ENCODE measurements around the gene HOTAIR.

Gene HOTAIR

GRCh38 chr12:53963434-53964314, 11.1 kb downstream of the HOTAIR start:
- Mint-ChIP-seq H3K9me3 (peaks cover 6 to 7% of the 10 kb centered on the region in 2 donors), H3K27ac (peak overlapping the region; percentile 38), H3K4me3 (peak overlapping the region in 1 of 2 donors; percentile 22), H3K36me3 (peaks cover 0 to 7% of the 10 kb centered on the region in 2 donors), H3K4me1 (peaks cover 18 to 48% of the 10 kb centered on the region in 2 donors), H3K27me3 (peaks cover 77 to 93% of the 10 kb centered on the region in 2 donors)
- DNase-seq: no peak
- ATAC-seq (replicated peaks): no peak

DNA sequence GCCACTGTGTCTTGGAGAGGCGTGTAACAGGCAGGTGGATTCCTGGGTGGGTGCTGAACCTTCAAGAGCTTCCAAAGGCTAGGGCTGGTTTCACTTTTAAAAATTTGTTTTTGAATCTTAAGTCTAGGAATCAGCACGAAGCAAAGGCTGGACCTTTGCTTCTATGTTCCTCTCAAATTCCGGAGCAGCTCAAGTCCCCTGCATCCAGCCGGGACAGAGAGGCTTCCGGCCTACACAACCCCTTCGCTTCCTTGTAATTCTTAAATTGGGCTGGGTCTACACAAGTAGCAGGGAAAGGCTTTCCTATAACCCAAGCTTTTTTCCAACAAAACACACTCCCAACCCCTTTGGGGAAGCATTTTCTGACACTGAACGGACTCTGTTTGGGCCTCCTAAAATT, 11.7 kb downstream of the HOTAIR start:
- peaks cover 18 to 48% of the 10 kb centered on the region in 2 donors for H3K4me1 Mint-ChIP-seq

DNA sequence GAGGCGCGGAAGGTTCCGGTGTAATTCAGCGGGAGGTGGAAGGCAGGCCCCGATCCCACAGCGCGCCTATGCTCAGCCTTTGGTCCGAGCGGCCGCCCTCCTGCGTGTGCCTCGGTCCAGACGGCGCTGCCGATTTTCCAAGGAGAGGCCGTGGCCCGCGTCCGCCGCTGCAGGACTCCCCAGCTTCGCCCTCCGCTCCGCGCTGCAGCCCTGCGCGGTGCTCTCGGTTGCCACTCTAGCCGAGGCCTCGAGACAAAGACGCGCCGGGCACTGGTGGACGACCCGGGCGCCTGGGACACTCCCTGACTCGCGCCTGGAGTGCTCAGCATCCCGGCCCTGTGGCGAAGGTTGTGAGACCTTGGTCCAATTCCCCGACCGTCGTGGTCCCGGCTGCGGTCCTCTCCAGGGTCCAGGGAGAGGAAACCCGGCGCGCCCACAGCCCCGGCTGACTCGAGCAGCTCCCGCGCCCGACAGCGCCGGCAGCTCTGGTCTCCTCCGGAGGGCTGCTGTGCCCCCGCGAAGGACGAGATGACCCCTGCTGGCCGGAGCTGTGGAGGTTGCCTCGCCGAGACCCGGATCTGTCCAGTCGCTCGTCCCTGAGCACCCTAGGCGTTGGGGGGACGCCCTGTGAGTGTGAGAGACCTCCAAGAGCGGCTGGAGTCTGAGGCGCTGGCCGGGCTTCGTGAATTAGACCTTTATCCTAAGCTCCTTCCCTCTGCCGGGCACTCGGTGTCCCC, 13.6 kb downstream of the HOTAIR start:
- peaks cover 15 to 49% of the 10 kb centered on the region in 2 donors for H3K4me1 Mint-ChIP-seq
- peaks cover 77 to 93% of the 10 kb centered on the region in 2 donors for H3K27me3 Mint-ChIP-seq
- H3K4me3 Mint-ChIP-seq: peak overlapping the region in 1 of 2 donors; percentile 8
- H3K36me3 Mint-ChIP-seq: peaks cover 0 to 5% of the 10 kb centered on the region in 2 donors
- DNase-seq (no peak), ATAC-seq (replicated peaks) (no peak)
- H3K27ac Mint-ChIP-seq: peak overlapping the region; percentile 57
- H3K9me3 Mint-ChIP-seq: peaks cover 6 to 7% of the 10 kb centered on the region in 2 donors

More for the DNA sequence above, 11.7 kb downstream of the HOTAIR start:
- Mint-ChIP-seq H3K27ac (peak overlapping the region; percentile 38), H3K36me3 (peaks cover 0 to 7% of the 10 kb centered on the region in 2 donors), H3K9me3 (peaks cover 6 to 7% of the 10 kb centered on the region in 2 donors), H3K27me3 (peaks cover 77 to 93% of the 10 kb centered on the region in 2 donors), H3K4me3 (no peak overlapping the region)
- ATAC-seq (replicated peaks) (no peak), DNase-seq (no peak)

DNA sequence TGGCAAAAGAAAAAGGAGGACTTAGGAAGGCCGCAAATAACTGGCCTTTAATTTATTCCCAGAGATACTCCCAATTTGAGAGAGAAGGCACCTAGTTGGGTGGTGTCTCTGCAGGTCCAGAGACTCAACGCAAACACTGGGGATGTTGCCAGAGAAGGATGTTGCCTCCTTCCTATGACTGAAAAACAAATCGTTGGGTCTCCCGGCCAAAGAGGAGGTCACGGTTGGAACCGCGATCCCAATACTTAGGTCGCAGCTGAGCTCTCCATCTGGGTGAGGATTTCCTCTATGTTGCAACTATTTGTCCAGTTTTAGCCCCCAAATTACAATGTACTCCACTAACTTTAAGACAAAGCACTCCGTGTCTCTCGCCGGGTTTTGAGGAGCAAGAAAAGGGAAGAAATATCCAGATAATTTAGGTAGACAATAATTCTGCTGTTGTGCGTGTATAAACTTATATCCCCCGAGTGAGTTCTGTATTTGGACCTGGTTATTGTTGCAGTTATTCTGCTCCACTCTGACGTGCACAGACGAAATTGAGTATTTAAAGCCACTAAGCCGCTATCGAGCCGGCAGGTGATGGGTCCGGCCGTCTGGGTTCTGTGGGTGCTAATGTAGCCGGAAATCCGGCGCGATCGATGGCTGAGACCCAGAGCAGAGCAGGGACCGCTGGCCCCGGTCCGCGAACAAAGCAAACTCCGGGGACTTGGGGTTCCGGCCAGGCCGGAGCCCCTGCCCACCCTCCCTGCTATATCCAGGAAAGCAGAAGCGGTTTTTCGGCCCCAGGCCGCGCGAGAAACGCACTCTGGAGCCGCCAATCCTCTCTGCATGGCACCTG, 14.3 kb downstream of the HOTAIR start:
- peaks cover 16 to 47% of the 10 kb centered on the region in 2 donors for H3K4me1 Mint-ChIP-seq
- peak overlapping the region; percentile 16 to 50 for H3K4me3 Mint-ChIP-seq
- H3K27ac Mint-ChIP-seq: peak overlapping the region; percentile 82
- ATAC-seq (replicated peaks) (no peak), DNase-seq (no peak)
- peaks cover 0 to 3% of the 10 kb centered on the region in 2 donors for H3K36me3 Mint-ChIP-seq
- H3K9me3 Mint-ChIP-seq: peaks cover 6 to 8% of the 10 kb centered on the region in 2 donors
- peaks cover 79 to 93% of the 10 kb centered on the region in 2 donors for H3K27me3 Mint-ChIP-seq

- no peak for ATAC-seq (replicated peaks)
- peaks cover 6 to 8% of the 10 kb centered on the region in 2 donors for H3K9me3 Mint-ChIP-seq
- peaks cover 11 to 41% of the 10 kb centered on the region in 2 donors for H3K4me1 Mint-ChIP-seq
- DNase-seq: no peak
- peaks cover 73 to 86% of the 10 kb centered on the region in 2 donors for H3K27me3 Mint-ChIP-seq
- H3K27ac Mint-ChIP-seq: peak overlapping the region; percentile 82
- H3K4me3 Mint-ChIP-seq: no peak overlapping the region
- peaks cover 0 to 2% of the 10 kb centered on the region in 2 donors for H3K36me3 Mint-ChIP-seq
These were observed 15.4 kb downstream of the HOTAIR start for GRCh38 chr12:53959314-53959713.

DNA sequence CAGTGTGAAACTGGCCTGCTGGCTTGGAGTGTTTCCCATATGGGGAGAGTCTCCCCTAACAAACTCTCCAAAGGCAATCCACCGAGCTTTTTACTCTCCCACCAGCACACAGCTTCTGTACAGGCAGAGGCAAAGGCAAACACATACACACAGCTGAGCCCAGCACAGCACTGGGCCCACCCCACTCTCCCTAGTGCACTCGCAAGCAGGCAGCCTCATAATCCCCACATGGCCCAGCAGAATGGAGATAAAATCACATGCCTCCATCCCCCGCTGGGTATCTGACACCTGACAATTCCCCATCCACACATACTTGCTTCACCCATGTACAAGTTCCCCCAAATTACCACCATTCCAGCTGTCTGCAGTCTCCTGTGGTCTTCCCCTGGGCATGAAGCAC, 16.6 kb downstream of the HOTAIR start:
- DNase-seq: no peak
- peaks cover 4 to 6% of the 10 kb centered on the region in 2 donors for H3K9me3 Mint-ChIP-seq
- no peak overlapping the region for H3K4me3 Mint-ChIP-seq
- H3K27me3 Mint-ChIP-seq: peaks cover 72 to 86% of the 10 kb centered on the region in 2 donors
- H3K4me1 Mint-ChIP-seq: peaks cover 10 to 29% of the 10 kb centered on the region in 2 donors
- H3K36me3 Mint-ChIP-seq: peaks cover 2 to 6% of the 10 kb centered on the region in 2 donors
- no peak overlapping the region for H3K27ac Mint-ChIP-seq
- ATAC-seq (replicated peaks): no peak

DNA sequence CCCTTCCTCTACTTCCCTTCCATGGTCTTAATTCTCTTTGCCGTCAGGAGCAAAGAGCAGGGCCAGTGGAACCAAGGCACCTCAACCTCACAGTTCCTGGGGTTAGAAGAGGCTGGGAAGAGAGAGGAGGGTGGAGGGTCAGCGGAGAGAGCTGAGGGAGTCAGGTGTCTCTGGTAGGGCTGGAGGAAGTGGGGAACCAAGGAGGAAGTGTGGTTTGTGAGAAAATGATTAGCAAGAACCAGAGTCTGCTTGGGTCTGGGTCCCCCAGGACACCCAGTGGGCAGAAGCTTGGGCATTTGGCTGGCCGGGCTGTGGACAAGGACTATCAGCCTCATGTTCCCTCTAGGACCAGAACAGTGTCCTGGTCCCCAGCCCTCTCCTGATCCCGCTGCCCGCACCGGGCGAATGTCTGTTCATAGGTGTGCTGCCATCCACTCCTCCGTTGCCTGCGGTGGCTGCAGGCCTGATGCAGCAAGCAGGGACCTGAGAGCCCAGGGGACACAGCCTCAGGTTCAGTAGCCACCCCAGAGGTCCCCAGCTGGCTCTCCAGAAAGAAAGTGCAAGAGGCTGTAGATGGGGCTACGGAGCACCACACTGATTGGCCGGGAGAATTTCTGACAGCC, 17.7 kb downstream of the HOTAIR start:
- Mint-ChIP-seq H3K27ac (peak overlapping the region; percentile 51), H3K9me3 (peaks cover 4 to 6% of the 10 kb centered on the region in 2 donors), H3K4me1 (peaks cover 10 to 26% of the 10 kb centered on the region in 2 donors), H3K4me3 (no peak overlapping the region), H3K27me3 (peaks cover 70 to 89% of the 10 kb centered on the region in 2 donors), H3K36me3 (peaks cover 2 to 6% of the 10 kb centered on the region in 2 donors)
- ATAC-seq (replicated peaks): no peak
- DNase-seq: no peak

- peak overlapping the region; percentile 84 for H3K27ac Mint-ChIP-seq
- H3K36me3 Mint-ChIP-seq: peaks cover 2 to 6% of the 10 kb centered on the region in 2 donors
- ATAC-seq (replicated peaks) (no peak), DNase-seq (no peak)
- peaks cover 76 to 90% of the 10 kb centered on the region in 2 donors for H3K27me3 Mint-ChIP-seq
- H3K4me3 Mint-ChIP-seq: peak overlapping the region; percentile 54 to 55
- H3K4me1 Mint-ChIP-seq: peaks cover 10 to 30% of the 10 kb centered on the region in 2 donors
- peaks cover 4 to 6% of the 10 kb centered on the region in 2 donors for H3K9me3 Mint-ChIP-seq
These were observed 18.4 kb downstream of the HOTAIR start for GRCh38 chr12:53956251-53956887.

- DNase-seq (no peak), ATAC-seq (replicated peaks) (no peak)
- peaks cover 2 to 6% of the 10 kb centered on the region in 2 donors for H3K36me3 Mint-ChIP-seq
- peaks cover 4 to 6% of the 10 kb centered on the region in 2 donors for H3K9me3 Mint-ChIP-seq
- H3K4me3 Mint-ChIP-seq: peak overlapping the region; percentile 54 to 55
- H3K27ac Mint-ChIP-seq: peak overlapping the region; percentile 84
- peaks cover 14 to 30% of the 10 kb centered on the region in 2 donors for H3K4me1 Mint-ChIP-seq
- H3K27me3 Mint-ChIP-seq: peaks cover 80 to 90% of the 10 kb centered on the region in 2 donors
These were observed 18.9 kb downstream of the HOTAIR start for GRCh38 chr12:53955776-53956250.

DNA sequence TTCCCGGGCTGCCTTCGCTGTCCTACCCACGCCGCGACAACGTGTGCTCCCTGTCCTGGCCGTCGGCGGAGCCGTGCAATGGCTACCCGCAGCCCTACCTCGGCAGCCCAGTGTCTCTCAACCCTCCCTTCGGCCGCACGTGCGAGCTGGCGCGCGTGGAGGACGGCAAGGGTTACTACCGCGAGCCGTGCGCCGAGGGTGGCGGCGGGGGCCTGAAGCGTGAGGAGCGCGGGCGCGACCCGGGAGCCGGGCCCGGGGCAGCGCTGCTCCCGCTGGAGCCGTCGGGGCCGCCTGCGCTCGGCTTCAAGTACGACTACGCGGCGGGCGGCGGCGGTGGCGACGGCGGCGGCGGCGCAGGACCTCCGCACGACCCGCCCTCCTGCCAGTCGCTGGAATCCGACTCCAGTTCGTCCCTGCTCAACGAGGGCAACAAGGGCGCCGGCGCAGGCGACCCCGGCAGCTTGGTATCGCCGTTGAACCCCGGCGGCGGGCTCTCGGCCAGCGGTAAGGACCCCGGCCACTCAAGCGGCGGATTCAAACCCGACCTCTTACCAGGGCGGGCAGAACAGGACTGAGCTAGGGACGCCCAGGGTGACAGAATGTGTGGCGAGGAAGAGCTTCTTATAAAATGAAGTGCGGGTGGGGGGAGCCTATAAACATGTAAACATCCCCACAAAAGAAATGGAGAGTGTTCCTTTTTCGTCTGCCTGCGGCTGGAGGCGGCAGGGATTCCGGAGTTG, 19.5 kb downstream of the HOTAIR start:
- H3K4me3 Mint-ChIP-seq: no peak overlapping the region
- H3K27ac Mint-ChIP-seq: peak overlapping the region; percentile 73
- no peak for ATAC-seq (replicated peaks)
- peaks cover 79 to 90% of the 10 kb centered on the region in 2 donors for H3K27me3 Mint-ChIP-seq
- DNase-seq: no peak
- peaks cover 0 to 6% of the 10 kb centered on the region in 2 donors for H3K36me3 Mint-ChIP-seq
- H3K4me1 Mint-ChIP-seq: peaks cover 14 to 27% of the 10 kb centered on the region in 2 donors
- H3K9me3 Mint-ChIP-seq: peaks cover 4 to 6% of the 10 kb centered on the region in 2 donors

- H3K27ac Mint-ChIP-seq: peak within 1 kb of the TSS; percentile 73
- ATAC-seq (replicated peaks): no peak
- peaks cover 2 to 4% of the 10 kb centered on the region in 2 donors for H3K9me3 Mint-ChIP-seq
- H3K4me1 Mint-ChIP-seq: peaks cover 11 to 22% of the 10 kb centered on the region in 2 donors
- no peak for DNase-seq
- no peak within 1 kb of the TSS for H3K4me3 Mint-ChIP-seq
- H3K27me3 Mint-ChIP-seq: peaks cover 79 to 90% of the 10 kb centered on the region in 2 donors
- peaks cover 0 to 6% of the 10 kb centered on the region in 2 donors for H3K36me3 Mint-ChIP-seq
These were observed 20.1 kb downstream of the HOTAIR start, which contains the start of gene HOXC12 for GRCh38 chr12:53954694-53955035. HOXC12 (plus strand) TSS chr12:53954903; CDS start chr12:53954930, 27 bp downstream.

All from stimulated activated naive B cell treated with anti-CD40 and anti-IgM and Interleukin-4, amounts not matched to agents 10 μg/mL and 1 μg/mL and 100 μg/mL, for 72 hours (primary cell).